OCI-LY1 (cell line): Measurements from ENCODE around the gene DCUN1D4.

ENCODE experiments used
- H2AFZ ChIP-seq: fragments of 200-600 bp; sonication (generic), shearing (Covaris generic); 2 replicates; pipeline ENCODE4 v1.6.0; 2014; ENCODE audit warnings: antibody characterized with exemption, mild to moderate bottlenecking, low read length
- H3F3A ChIP-seq: fragments of 200-600 bp; sonication (generic), shearing (Covaris generic); 2 replicates; pipeline ENCODE4 v1.6.0; 2014; ENCODE audit warnings: mild to moderate bottlenecking, antibody characterized with exemption, low read length, moderate library complexity; ENCODE audit not compliant: insufficient read depth
- H3K27ac ChIP-seq: fragments of 200-600 bp; sonication (generic); 2 replicates; pipeline ENCODE4 v1.5.1; 2014; ENCODE audit warnings: low read length, mixed run types, mild to moderate bottlenecking, low read depth; ENCODE audit not compliant: poor library complexity, severe bottlenecking
- H3K27me3 ChIP-seq: fragments of 200-600 bp; sonication (generic); 2 replicates; pipeline ENCODE4 v1.6.0; 2014; ENCODE audit warnings: antibody characterized with exemption, mild to moderate bottlenecking, low read length, moderate library complexity; ENCODE audit not compliant: insufficient read depth
- H3K36me3 ChIP-seq: fragments of 200-600 bp; sonication (generic); 2 replicates; pipeline ENCODE4 v1.6.1; 2014; ENCODE audit warnings: mild to moderate bottlenecking, antibody characterized with exemption, low read length, moderate library complexity, mixed read lengths; ENCODE audit not compliant: insufficient read depth
- H3K4me1 ChIP-seq: fragments of 200-600 bp; sonication (generic); 2 replicates; pipeline ENCODE4 v1.5.1; 2014; ENCODE audit warnings: mild to moderate bottlenecking, low read length, moderate library complexity; ENCODE audit not compliant: insufficient read depth, severe bottlenecking
- H3K4me2 ChIP-seq: fragments of 200-600 bp; sonication (generic), shearing (Covaris generic); 2 replicates; pipeline ENCODE4 v1.6.1; 2014; ENCODE audit warnings: low read length
- H3K4me3 ChIP-seq: fragments of 200-600 bp; sonication (generic); 2 replicates; pipeline ENCODE4 v1.5.1; 2014; ENCODE audit warnings: low read length, low read depth, mild to moderate bottlenecking, mixed read lengths; ENCODE audit not compliant: poor library complexity, severe bottlenecking
- H3K79me2 ChIP-seq: fragments of 200-600 bp; shearing (Covaris generic); 2 replicates; pipeline ENCODE4 v1.6.1; 2016; ENCODE audit warnings: mixed run types, low read length, mixed read lengths; ENCODE audit not compliant: insufficient read depth
- H3K9ac ChIP-seq: fragments of 200-600 bp; sonication (generic), shearing (Covaris generic); 2 replicates; pipeline ENCODE4 v1.6.1; 2014; ENCODE audit warnings: mild to moderate bottlenecking, low read length, mixed read lengths
- H3K9me2 ChIP-seq: fragments of 200-600 bp; sonication (generic), shearing (Covaris generic); 2 replicates; pipeline ENCODE4 v1.6.1; 2014; ENCODE audit warnings: low read depth, mild to moderate bottlenecking, low read length, mixed read lengths
- H3K9me3 ChIP-seq: fragments of 200-600 bp; shearing (Covaris generic); 2 replicates; pipeline ENCODE4 v1.6.1; 2014; ENCODE audit warnings: low read length, mixed read lengths
- H4K20me1 ChIP-seq: fragments of 200-600 bp; sonication (generic), shearing (Covaris generic); 2 replicates; pipeline ENCODE4 v1.6.0; 2016; ENCODE audit warnings: mild to moderate bottlenecking, low read length; ENCODE audit not compliant: insufficient read depth
- CTCF ChIP-seq: fragments of 200-600 bp; sonication (generic), shearing (Covaris generic); IDR thresholded peaks from 2 replicates; pipeline ENCODE4 v1.5.1; 2017; ENCODE audit warnings: mild to moderate bottlenecking, antibody characterized with exemption, low read length, moderate library complexity, mixed read lengths
- EZH2 ChIP-seq: fragments of 200-600 bp; sonication (generic), shearing (Covaris generic); IDR thresholded peaks from 2 replicates; pipeline ENCODE4 v1.8.0; 2017; ENCODE audit warnings: borderline replicate concordance, mixed run types, mild to moderate bottlenecking, antibody characterized with exemption, low read length, moderate library complexity, mixed read lengths

DCUN1D4 gene

GRCh38 chr4:51835079-51835478 lies 7.9 kb upstream of the DCUN1D4 start:
- Histone ChIP-seq H3K27ac (no peak overlapping the region), H4K20me1 (no peaks in the 10 kb centered on the region), H3K36me3 (no peaks in the 10 kb centered on the region), H3K9ac (no peak overlapping the region), H3K79me2 (no peaks in the 10 kb centered on the region), H3K27me3 (no peaks in the 10 kb centered on the region), H3K4me3 (no peak overlapping the region), H3F3A (no peaks in the 10 kb centered on the region), H3K4me2 (no peak overlapping the region), H2AFZ (no peak overlapping the region), H3K4me1 (no peaks in the 10 kb centered on the region), H3K9me3 (no peaks in the 10 kb centered on the region), H3K9me2 (no peaks in the 10 kb centered on the region)
- TF ChIP-seq CTCF: no peak
- no peak for TF ChIP-seq EZH2

GRCh38 chr4:51835855-51836254 lies 7.1 kb upstream of the DCUN1D4 start:
- H3K79me2 ChIP-seq: no peaks in the 10 kb centered on the region
- H3K36me3 ChIP-seq: no peaks in the 10 kb centered on the region
- H4K20me1 ChIP-seq: no peaks in the 10 kb centered on the region
- H3K27me3 ChIP-seq: no peaks in the 10 kb centered on the region
- H3F3A ChIP-seq: no peaks in the 10 kb centered on the region
- H3K4me1 ChIP-seq: no peaks in the 10 kb centered on the region
- H2AFZ ChIP-seq: no peak overlapping the region
- H3K9me2 ChIP-seq: no peaks in the 10 kb centered on the region
- H3K9me3 ChIP-seq: no peaks in the 10 kb centered on the region
- no peak overlapping the region for H3K9ac ChIP-seq
- H3K27ac ChIP-seq: no peak overlapping the region
- H3K4me3 ChIP-seq: no peak overlapping the region
- H3K4me2 ChIP-seq: no peak overlapping the region
- no peak for TF ChIP-seq CTCF
- TF ChIP-seq EZH2: no peak

GRCh38 chr4:51836549-51836948 lies 6.4 kb upstream of the DCUN1D4 start:
- H3K27ac ChIP-seq: no peak overlapping the region
- TF ChIP-seq CTCF (no peak), EZH2 (no peak)
- no peak overlapping the region for H2AFZ ChIP-seq
- H3K9me2 ChIP-seq: no peaks in the 10 kb centered on the region
- H3K9me3 ChIP-seq: no peaks in the 10 kb centered on the region
- no peaks in the 10 kb centered on the region for H3F3A ChIP-seq
- H4K20me1 ChIP-seq: no peaks in the 10 kb centered on the region
- H3K4me3 ChIP-seq: no peak overlapping the region
- H3K4me2 ChIP-seq: no peak overlapping the region
- H3K79me2 ChIP-seq: no peaks in the 10 kb centered on the region
- no peaks in the 10 kb centered on the region for H3K36me3 ChIP-seq
- H3K4me1 ChIP-seq: no peaks in the 10 kb centered on the region
- H3K9ac ChIP-seq: no peak overlapping the region
- no peaks in the 10 kb centered on the region for H3K27me3 ChIP-seq
